GM19351 (cell line): Measurements from ENCODE around the gene PLA2G4D.

ENCODE experiments used
- ATAC-seq: cut with Tn5 transposase; IDR thresholded peaks from one replicate; pipeline ENCODE4 v1.9.1; 2021; ENCODE audit warnings: mild to moderate bottlenecking, moderate library complexity; ENCODE audit not compliant: unreplicated experiment

The PLA2G4D gene

DNA sequence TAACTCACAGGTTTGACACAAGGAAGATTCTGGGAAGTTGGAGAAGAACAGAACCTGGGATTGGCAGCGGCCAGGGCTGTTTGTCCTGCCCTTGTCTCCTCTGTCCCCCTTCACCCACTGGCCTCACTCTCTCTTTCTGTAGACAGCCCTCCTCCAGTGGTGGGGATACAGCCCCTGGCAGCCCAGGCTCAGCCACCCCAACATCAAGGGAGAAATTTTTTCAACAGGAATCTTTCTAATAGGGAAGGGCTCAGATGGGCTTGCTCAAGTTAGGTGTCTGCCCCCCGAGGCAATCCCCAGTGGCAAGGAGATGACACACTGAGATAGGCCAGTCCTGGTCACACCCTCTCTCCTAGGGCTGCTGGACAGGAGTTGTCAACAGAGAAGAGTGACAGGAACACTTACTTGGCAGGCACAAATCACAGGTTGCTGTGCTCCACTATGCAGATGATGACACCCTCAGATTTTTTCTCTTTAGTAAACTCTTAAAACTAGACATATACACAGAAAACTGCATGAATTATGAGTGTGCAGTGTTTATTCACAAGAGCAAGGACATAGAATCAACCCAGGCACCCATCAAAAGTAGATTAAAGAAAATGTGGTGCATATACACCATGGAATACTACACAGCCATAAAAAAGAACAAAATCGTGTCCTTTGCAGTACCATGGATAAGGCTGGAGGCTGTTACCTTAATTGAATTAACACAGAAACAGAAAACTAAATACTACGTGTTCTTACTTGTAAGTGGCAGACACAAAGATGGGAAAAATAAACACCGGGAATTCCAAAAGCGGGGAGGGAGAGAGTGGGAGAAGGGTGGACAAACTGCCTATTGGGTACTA lies 36.3 kb downstream of the PLA2G4D start:
- ATAC-seq: no peak

DNA sequence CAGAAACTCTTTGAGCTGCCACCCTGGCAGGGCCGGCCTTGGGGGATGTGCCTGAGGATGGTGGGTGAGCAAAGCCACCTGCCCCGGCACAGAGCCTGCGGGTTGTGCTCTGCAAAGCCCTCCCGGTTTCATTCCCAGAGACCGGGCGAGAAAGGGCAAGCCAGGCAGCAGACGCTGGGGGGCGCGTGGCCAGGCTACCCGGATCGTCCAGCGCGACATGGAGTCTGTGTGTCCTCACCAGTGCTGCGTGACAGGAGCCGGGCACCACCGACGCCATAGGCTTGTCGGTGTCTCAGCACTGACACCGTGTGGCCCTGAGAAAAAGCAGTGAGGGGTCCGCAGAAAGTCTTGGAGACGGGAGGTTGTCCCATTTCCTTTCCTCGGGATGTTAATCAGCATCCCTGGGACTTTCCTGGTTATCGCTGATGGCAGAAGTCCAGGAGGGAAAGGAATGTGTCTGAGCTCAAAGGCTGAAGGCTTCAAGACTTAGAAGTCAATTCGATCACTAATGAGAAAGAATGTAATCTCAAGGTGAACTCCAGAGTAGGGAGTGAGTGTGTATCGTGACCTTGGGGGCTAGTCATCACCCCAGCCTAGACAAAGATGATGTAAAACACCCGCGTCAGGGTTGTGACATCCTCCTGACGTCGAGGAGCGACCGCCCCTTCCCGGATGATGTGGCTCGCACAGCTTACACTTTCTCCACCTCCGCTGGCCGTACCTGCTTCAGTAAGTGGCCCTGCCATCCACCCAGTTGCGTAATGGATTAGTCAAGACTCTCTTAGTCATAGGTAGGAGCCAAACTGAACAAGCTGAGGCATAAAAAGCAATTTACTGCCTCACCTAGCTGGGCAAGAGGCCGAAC lies 37.2 kb downstream of the PLA2G4D start:
- no peak for ATAC-seq

DNA sequence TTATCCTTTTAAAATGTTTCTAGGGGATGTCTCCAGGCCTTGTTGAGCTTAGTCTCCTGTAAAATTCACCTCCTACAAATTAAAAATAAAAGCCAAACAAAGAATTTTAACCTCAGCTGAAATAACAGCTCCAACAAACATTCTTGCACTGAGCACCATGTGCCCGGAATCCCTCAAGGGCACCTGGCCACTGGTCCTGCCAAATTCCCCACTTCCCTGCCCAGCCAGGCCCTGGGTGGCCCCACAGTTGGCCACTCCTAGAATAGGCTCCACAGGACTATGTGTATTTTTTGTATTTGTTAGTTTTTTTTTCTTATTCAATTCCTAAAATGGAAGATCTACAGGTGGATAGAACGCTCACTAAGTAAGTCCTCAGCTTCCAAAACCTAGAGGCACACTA lies 40.4 kb downstream of the PLA2G4D start:
- no peak for ATAC-seq

DNA sequence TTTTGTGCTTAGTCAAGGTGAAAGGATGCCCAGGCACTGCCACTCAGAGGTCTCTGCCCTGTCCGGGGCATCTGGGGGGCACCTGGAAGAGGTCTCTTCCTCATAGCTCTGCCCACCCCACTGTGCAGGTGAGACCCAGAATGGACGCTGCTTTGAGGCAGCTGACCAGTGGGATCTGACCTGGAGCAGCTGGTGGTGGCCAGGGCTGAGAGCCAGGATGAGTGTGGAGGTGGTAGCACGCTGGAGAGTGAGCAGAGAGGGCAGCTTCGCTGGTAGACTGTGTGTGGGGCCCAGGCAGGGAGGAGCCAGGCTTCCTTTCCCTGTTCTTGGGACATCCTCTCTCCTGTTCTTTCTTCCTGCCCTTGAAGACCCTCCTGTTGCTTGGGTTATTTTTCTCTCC lies 41.4 kb downstream of the PLA2G4D start:
- ATAC-seq: no peak

DNA sequence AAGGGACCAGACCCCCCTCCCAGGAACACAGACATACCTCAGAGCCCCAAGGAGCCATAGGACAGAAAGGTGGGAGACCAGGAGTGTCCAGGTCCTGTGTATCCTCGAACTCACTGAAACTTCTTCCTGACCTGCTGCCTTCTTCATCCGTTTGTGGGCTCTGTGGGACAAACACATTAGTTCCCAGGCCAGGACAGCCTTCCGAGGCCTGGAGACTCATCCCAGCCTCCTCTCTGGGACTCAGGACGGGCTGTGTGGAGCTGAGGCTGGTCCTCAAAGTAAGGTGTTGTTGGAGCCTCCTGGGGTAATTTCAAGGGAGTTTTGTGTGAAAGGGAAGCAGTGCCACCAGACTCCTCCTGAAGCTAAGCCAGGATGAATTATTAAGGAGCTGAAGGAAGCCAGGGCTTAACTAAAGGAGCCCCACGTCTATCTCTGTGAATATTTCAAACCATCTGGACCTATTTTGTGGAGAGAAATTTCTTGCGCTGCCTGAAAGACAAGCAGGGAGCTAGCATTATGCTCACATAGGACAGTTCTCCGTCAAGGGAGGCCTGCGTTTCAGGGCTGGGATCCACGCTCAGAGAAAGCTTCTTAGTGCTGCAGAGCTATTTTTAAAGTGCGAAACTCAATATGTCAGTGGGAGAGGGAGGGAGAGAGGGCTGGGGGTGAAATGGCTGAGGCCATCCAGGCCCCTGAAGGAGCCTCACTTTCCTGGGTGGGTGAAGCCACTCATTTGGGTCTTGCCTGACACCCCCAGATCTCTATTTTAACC lies 43.7 kb downstream of the PLA2G4D start:
- ATAC-seq: no peak

DNA sequence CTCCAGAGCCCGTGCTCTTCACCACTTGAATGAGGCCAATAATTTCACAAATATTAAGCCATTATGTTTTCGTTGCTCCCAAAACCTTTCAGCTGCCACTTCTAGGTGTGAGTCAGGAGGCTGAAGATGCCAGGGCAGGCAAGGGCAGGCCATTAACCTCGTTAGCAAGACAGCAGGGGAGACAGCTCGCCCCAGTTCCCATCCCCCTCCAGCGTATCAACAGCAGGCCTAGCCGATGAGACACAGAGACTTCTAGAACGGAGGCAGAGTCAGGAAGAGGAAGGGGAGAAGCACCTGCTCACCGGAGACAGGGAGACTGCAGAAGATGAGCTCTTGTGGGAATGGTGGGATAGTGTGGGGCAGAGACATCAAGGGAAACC lies 45.6 kb downstream of the PLA2G4D start:
- no peak for ATAC-seq

DNA sequence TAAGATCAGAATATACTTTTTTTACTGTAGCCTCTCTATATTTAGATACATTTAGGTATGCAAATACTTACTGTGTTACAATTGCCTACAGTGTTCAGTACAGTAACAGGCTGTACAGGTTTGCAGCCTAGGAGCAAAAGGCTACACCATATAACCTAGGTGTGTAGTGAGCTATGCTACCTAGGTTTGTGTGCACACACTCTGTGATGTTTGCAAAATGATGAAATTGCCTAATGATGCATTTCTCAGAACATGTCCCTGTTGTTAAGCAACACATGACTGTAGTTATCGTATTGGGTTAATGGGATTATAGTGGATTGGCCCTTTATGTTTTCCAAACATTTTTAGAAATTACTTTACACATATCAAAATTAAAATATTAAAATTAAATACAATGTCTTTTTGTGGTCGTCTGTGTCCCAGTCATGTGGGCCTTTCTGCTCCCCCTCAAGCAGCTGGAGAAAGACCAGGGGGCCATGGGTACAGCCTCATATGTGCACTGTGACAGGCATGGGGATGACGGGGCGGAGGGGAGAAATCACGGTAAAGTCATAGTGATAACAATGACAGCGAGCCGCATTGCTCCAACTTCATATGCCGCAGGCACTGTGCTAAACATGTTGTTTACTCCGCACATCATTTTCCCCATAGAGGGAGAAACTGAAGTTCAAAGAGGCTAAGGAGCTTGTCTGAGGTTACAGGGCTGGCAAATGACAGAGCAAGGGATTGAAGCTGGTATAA lies 46.1 kb downstream of the PLA2G4D start:
- ATAC-seq: no peak

DNA sequence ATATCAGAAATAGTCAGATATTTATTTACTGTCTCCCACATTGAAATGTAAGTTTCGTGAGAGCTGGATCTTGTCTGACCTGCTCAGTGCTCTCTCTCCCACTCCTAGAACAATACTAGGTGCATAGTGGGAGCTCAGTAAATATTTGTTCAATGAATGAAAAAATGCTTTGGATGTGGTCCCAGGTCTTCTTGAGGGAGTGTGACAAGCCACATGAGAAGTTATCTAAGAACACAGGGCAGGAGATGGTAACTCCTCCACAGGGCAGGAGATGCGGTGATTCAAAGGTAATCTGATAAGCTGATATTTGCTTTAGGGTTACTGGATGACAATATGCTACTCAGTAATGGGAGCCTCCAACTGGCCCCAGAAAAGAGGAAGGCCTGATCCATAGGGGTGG lies 47.8 kb downstream of the PLA2G4D start:
- ATAC-seq: no peak

DNA sequence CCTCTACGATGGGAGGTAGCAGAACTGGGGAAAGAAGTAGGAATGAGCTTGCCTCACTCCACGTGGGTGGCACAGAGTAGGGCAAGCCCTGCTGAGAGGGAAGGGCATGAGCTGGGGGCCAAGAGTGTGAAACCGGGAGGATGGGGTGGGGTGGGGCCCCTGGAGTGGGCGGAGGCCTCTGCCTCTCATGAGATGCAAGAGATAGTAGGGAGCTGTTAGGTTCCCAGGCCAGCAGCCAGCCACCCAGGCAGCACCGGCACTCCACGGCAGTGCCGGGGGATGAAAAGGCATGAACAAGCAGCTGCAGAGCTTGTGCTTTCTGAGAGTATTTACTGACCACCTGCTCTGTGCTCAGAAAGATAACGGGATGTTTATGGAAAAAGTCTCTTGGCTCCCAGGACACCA lies 49.1 kb downstream of the PLA2G4D start:
- ATAC-seq: no peak

DNA sequence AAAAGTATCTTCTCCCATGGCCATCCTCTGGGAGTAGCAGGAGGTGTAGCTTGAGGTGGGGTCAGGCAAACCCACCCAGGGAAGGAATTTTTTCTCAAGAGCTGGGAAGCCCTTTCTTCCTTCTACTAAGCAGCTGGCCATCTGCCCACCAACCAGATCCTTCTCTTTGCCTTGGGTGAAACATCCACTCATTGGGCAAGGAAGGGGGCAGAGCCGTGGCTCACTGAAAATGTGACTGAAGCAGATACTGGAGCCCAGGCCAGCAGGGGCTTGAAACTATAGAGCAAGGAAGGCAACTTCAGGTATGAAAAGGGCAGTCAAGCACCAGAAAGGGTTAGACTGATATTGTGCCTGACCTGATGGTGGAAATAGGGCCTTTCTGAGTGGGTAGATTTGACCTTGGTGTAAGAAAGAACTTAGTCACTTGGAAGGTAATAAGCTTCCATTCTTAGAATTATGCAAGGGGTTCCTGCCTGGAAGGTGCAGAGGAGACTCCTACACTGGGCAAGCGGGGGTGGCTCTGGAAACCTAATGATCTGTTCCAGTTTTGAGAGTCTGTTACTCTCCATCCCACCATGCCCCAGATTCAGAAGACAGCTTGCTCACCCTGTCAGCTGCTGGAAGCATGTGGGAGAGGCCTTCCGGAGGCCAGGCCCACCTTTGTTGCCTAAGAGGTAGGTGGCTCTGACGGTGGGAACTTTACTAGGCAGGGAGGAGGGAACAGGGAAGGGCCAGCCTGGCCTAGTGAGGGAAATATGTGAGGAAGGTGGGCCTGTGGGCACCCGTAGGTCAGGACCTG lies 51.6 kb downstream of the PLA2G4D start:
- no peak for ATAC-seq

DNA sequence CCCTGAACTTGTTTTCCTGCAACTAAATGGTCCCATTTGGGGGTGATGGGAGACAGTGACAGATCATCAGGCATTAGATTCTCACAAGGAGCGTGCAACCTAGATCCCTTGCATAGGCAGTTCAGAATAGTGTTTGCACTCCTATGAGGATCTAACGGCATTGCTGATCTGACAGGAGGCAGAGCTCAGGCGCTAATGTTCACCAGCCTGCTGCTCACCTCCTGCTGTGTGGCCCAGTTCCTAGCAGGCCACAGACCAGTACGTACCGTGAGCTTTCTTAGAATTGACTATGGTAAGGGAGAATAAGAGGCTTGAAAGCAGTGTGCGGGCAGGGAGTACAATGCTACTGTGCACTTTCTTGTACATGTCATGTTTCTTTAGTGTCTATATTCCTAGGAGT lies 56.0 kb downstream of the PLA2G4D start:
- no peak for ATAC-seq

DNA sequence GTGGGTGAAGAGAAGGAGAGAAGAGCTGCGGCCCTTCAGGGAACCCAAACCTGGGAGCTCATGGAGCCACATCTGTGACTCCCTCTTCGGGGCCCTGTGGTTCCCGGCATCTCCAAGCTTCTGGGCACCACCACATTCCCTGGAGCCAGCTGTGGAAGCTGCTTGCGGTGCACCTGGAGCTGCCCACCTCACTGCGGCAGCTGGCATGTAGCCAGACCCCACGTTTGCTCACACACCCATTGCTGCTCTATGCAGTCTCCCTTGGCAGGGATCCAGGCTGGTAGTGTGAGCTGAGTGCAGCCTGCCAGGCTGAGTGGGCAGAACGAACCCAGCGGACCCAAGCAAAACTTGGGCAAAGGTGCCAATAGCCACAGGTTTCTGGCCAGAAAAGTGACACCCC lies 56.7 kb downstream of the PLA2G4D start:
- no peak for ATAC-seq

DNA sequence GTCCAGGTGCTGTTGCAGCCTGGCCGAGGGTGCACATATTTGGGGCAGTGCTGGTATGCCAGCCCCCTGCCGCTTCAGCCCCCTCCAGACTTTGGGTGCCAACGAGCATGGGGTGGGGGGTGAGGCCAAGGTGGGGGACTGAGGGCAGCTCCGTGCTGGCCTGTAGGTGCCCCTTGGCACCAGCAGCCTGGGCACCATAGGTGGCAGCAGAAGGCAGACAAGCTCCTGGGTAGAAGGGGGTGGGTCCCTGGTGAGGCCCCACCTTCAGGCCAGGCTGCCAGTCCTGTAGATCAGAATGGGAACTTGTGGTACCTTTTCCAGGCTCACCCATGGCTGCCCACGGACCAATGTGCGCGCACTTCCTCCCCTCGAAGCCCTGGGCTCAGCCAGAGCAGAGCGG lies 57.4 kb downstream of the PLA2G4D start:
- ATAC-seq: no peak

DNA sequence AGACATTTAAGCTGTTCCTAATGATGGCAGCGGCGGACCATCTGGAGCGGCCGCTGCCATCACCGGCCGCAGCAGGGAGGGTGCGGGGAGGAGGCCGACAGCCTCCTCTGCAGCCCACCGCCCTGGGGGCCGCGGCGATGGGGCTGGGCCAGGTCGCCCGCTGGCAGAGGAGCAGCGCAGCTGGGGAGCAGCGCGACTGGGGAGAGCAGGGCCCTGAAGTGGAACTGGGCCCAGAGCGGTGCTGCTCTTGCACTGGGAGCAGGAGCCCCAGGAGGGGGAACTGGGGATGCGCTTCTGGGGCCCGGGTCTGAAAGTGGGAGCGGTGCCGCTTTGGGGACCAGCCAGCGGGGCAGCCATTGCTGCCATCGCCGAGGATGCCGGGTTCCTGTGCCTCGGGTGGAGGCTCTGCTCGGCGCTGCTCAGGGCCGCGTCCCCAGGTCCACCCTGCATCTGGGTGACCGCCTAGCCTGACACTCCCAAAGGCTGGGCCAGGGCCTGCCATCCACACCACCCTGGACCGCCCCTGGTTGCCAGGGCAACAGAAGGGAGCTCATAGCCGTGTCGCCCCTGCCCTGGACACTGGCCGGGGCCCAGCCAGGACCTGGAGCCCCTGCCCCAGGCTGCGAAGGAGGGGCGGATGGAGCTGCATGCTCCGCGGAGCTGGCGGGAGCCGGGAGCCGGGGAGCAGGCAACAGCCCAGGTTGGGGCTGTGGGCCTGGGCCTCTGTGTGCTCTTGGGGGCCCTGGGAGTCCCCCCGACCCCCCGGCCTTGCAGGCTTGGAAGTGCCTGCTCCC lies 58.1 kb downstream of the PLA2G4D start:
- no peak for ATAC-seq

DNA sequence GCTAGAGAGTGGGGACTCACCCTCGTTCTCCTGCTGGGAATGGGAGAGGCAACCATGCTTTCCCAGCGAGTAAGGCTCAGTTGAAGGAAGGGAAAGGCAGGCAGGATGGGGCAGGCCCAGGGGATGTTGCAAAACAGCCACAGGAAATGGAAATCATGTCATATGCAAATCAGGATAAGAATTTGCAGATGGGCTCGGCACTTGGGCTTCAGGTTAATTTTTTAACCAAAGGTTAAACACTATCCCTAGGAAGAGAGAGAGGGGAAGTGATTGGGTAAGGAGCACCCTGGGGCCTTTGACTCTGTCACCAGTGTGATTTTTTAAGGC lies 59.0 kb downstream of the PLA2G4D start:
- peak; percentile 49 for ATAC-seq

DNA sequence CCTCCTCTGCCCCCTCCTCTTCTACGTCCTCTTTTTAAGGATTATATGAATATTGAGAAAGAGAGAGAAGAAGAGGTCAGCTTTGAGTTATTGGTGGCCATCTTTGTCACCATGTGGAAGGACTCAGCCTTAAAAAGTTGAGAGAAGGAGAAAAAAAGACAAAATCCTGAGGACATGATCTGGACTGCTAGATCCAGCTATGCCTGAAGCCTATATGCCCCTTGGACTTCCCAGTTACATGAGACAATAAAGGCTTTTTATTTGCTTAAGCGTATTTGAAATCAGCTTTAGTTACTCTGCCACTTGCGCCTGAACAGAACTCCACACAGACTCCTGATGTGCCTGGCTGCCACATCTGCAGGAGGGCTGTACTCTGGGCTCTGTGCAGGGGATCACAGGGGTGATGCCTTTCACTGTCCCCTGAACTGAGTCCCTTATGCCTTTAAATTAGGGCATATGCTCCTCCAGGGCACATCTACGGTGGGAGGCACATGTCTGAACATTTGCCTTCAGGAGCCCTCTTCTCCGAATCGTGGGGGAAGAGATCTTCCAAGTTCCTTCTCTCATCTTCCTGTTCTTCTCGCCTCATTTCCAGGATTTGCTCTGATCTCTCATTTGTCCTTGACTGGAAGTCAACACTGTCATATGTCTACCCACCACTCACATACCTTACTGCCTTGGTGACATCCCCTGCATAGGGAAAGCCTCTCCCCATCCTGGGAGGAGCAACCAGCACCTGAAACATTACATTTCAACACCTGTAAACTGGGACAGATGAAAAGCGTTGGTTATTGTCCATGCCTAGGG lies 59.5 kb downstream of the PLA2G4D start:
- no peak for ATAC-seq

DNA sequence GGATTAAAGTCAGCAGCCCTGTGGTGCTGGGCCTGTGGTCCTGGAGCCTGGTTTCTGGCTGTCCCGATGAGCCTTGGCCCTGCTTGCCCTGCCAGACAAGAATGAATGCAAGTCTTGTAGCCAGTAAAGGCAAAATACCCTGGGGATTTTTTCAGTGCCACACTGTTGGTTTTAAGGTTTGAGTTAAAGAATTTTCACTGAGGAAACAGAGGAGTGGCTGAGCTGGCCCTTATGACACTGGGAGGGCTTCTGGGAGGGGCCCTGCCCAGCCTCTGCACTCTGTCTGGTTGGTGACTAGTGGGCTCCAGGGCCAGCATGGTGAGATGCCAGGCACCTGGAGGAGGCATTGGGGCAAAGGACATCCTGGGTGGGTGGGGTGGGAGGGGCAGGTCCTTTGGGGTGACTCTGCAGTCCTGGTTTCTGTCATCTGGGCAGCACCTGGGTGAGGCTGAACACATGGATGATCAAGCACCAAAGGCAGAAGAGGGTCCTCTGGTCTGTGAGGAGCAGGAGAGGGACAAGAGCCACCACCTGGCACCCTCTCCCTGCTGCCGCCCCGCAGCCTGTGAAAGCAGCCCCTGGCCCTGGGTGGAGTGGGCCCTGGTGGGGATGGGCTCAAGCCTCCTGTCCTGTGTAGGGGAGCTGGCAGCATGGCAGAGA lies 61.0 kb downstream of the PLA2G4D start:
- ATAC-seq: no peak
